ENCODE measurements around the gene MTERF4.
A peak's percentile ranks its signal among the peaks of the same experiment; 100 is the strongest.

The MTERF4 gene

GRCh38 chr2:241102239-241102803, at the start of gene MTERF4:
Gene MTERF4 (minus strand): TSS chr2:241102287. CDS start chr2:241102273, 14 bp downstream.
- peak within 1 kb of the TSS; percentile 5; the same call in 1 of the 2 replicates for H3K27ac ChIP-seq (ENCODE audit: low read length)
- H2AFZ ChIP-seq (ENCODE audit: low read length): peak within 1 kb of the TSS; percentile 82
- no peaks in the 10 kb centered on the region for H3K9me3 ChIP-seq (replicated peaks; ENCODE audit: insufficient read depth, low read length)
- peak; percentile 89 for DNase-seq
- peak within 1 kb of the TSS; percentile 69 for H3K4me3 ChIP-seq (ENCODE audit: low read length)
- H3K27me3 ChIP-seq (replicated peaks; ENCODE audit: insufficient read depth, low read length): no peaks in the 10 kb centered on the region
- H3K9ac ChIP-seq (ENCODE audit: low read length): peak within 1 kb of the TSS; percentile 65
- peak within 1 kb of the TSS; percentile 96 for H3K4me2 ChIP-seq (ENCODE audit: low read depth, low read length)
- no peaks in the 10 kb centered on the region for H4K20me1 ChIP-seq (ENCODE audit: insufficient read depth, low read length)
- H3K4me1 ChIP-seq (ENCODE audit: low read length): peaks cover 13% of the 10 kb centered on the region; the same call in 1 of the 2 replicates
- peaks cover 50% of the 10 kb centered on the region for H3K79me2 ChIP-seq (ENCODE audit: low read length)
- 0 out of 2 replicates have a peak, but pooled peaks cover 3% of the 10 kb centered on the region for H3F3A ChIP-seq (ENCODE audit: insufficient read depth, low read length)
- TF ChIP-seq CTCF (IDR thresholded peaks at IDR 0.05; ENCODE audit: low read length) (no peak), EZH2phosphoT487 (IDR thresholded peaks at IDR 0.05; ENCODE audit: low read length) (no peak), EZH2 (optimal IDR thresholded peaks at IDR 0.05; ENCODE audit: low read depth, low read length) (no peak)
- H3K9me2 ChIP-seq (replicated peaks; ENCODE audit: insufficient read depth, low read length): no peaks in the 10 kb centered on the region
- H3K36me3 ChIP-seq (replicated peaks; ENCODE audit: insufficient read depth, low read length): no peaks in the 10 kb centered on the region

- H3K4me1 ChIP-seq (ENCODE audit: low read length): peaks cover 14% of the 10 kb centered on the region
- peak overlapping the region; percentile 79 for H3K9ac ChIP-seq (ENCODE audit: low read length)
- peaks cover 40% of the 10 kb centered on the region for H3K79me2 ChIP-seq (ENCODE audit: low read length)
- peak overlapping the region; percentile 78 for H2AFZ ChIP-seq (ENCODE audit: low read length)
- no peaks in the 10 kb centered on the region for H3K9me2 ChIP-seq (replicated peaks; ENCODE audit: insufficient read depth, low read length)
- no peak for TF ChIP-seq EZH2phosphoT487 (IDR thresholded peaks at IDR 0.05; ENCODE audit: low read length)
- no peak for TF ChIP-seq CTCF (IDR thresholded peaks at IDR 0.05; ENCODE audit: low read length)
- TF ChIP-seq EZH2 (optimal IDR thresholded peaks at IDR 0.05; ENCODE audit: low read depth, low read length): no peak
- peak overlapping the region; percentile 92 for H3K4me3 ChIP-seq (ENCODE audit: low read length)
- peak; percentile 7 for DNase-seq
- no peaks in the 10 kb centered on the region for H3K36me3 ChIP-seq (replicated peaks; ENCODE audit: insufficient read depth, low read length)
- H3F3A ChIP-seq (ENCODE audit: insufficient read depth, low read length): 0 out of 2 replicates have a peak, but pooled peaks cover 4% of the 10 kb centered on the region
- peak overlapping the region; percentile 90 for H3K4me2 ChIP-seq (ENCODE audit: low read depth, low read length)
- H4K20me1 ChIP-seq (ENCODE audit: insufficient read depth, low read length): no peaks in the 10 kb centered on the region
- H3K9me3 ChIP-seq (replicated peaks; ENCODE audit: insufficient read depth, low read length): no peaks in the 10 kb centered on the region
- no peaks in the 10 kb centered on the region for H3K27me3 ChIP-seq (replicated peaks; ENCODE audit: insufficient read depth, low read length)
- H3K27ac ChIP-seq (ENCODE audit: low read length): no peak overlapping the region
Measured at GRCh38 chr2:241150660-241151530, 48.8 kb upstream of the MTERF4 start.

GRCh38 chr2:241149925-241150659, 48.0 kb upstream of the MTERF4 start, which contains the start of gene PPP1R7:
Gene PPP1R7 (plus strand): TSS chr2:241150467. CDS start chr2:241150496, 29 bp downstream.
- H3K36me3 ChIP-seq (replicated peaks; ENCODE audit: insufficient read depth, low read length): no peaks in the 10 kb centered on the region
- H3K4me2 ChIP-seq (ENCODE audit: low read depth, low read length): peak within 1 kb of the TSS; percentile 100
- H3K9me3 ChIP-seq (replicated peaks; ENCODE audit: insufficient read depth, low read length): no peaks in the 10 kb centered on the region
- H3K27me3 ChIP-seq (replicated peaks; ENCODE audit: insufficient read depth, low read length): no peaks in the 10 kb centered on the region
- H2AFZ ChIP-seq (ENCODE audit: low read length): peak within 1 kb of the TSS; percentile 100
- TF ChIP-seq EZH2 (optimal IDR thresholded peaks at IDR 0.05; ENCODE audit: low read depth, low read length) (no peak), CTCF (IDR thresholded peaks at IDR 0.05; ENCODE audit: low read length) (no peak), EZH2phosphoT487 (IDR thresholded peaks at IDR 0.05; ENCODE audit: low read length) (no peak)
- H3K79me2 ChIP-seq (ENCODE audit: low read length): peaks cover 40% of the 10 kb centered on the region
- H3K9ac ChIP-seq (ENCODE audit: low read length): peak within 1 kb of the TSS; percentile 79
- peak; percentile 95 for DNase-seq
- H4K20me1 ChIP-seq (ENCODE audit: insufficient read depth, low read length): no peaks in the 10 kb centered on the region
- H3K4me3 ChIP-seq (ENCODE audit: low read length): peak within 1 kb of the TSS; percentile 92
- H3F3A ChIP-seq (ENCODE audit: insufficient read depth, low read length): 0 out of 2 replicates have a peak, but pooled peaks cover 4% of the 10 kb centered on the region
- peak within 1 kb of the TSS; percentile 32; the same call in 1 of the 2 replicates for H3K27ac ChIP-seq (ENCODE audit: low read length)
- H3K4me1 ChIP-seq (ENCODE audit: low read length): peaks cover 14% of the 10 kb centered on the region
- no peaks in the 10 kb centered on the region for H3K9me2 ChIP-seq (replicated peaks; ENCODE audit: insufficient read depth, low read length)

All from MM.1S (cell line).